COLO829 (cell line): ENCODE data around the gene BABAM1.
A peak's percentile ranks its signal among the peaks of the same experiment; 100 is the strongest.

Source experiments
- DNase-seq: peaks from one replicate; pipeline ENCODE4 v3.0.0; 2012; ENCODE audit warnings: low spot score

The BABAM1 gene

GRCh38 chr19:17266975-17267788 is at the start of gene BABAM1:
Gene BABAM1, plus strand, starts transcription at chr19:17267443. Its CDS starts 1,364 bp downstream, at chr19:17268807.
- peak; percentile 98 for DNase-seq

- no peak for DNase-seq
Measured at GRCh38 chr19:17219286-17219685, 48.0 kb upstream of the BABAM1 start.

- peak; percentile 56 for DNase-seq
Measured at GRCh38 chr19:17220207-17220758, 47.0 kb upstream of the BABAM1 start.

GRCh38 chr19:17225053-17225452 is 42.2 kb upstream of the BABAM1 start:
- no peak for DNase-seq

GRCh38 chr19:17226002-17226933 is 41.0 kb upstream of the BABAM1 start, which contains the start of gene OCEL1:
Gene OCEL1, plus strand, starts transcription at chr19:17226226. Its CDS starts 22 bp downstream, at chr19:17226248.
- DNase-seq, result peak; percentile 99

GRCh38 chr19:17227798-17228367 is 39.4 kb upstream of the BABAM1 start:
- no peak for DNase-seq

GRCh38 chr19:17229890-17230289 is 37.4 kb upstream of the BABAM1 start:
- DNase-seq, result no peak

GRCh38 chr19:17232258-17232657 is 35.0 kb upstream of the BABAM1 start:
- no peak for DNase-seq

- peak; percentile 59 for DNase-seq
Measured at GRCh38 chr19:17234911-17235299, 32.3 kb upstream of the BABAM1 start.

- DNase-seq, result no peak
Measured at GRCh38 chr19:17235300-17235970, 31.8 kb upstream of the BABAM1 start.

- no peak for DNase-seq
Measured at GRCh38 chr19:17235971-17236777, 31.1 kb upstream of the BABAM1 start.

GRCh38 chr19:17236811-17237543 is 30.3 kb upstream of the BABAM1 start:
- no peak for DNase-seq

GRCh38 chr19:17237747-17238706 is 29.2 kb upstream of the BABAM1 start:
- DNase-seq, result no peak

GRCh38 chr19:17240062-17240752 is 27.0 kb upstream of the BABAM1 start:
- no peak for DNase-seq

GRCh38 chr19:17240826-17241399 is 26.3 kb upstream of the BABAM1 start:
- no peak for DNase-seq

- no peak for DNase-seq
Measured at GRCh38 chr19:17242431-17243208, 24.6 kb upstream of the BABAM1 start.
